ENCODE data around the gene ZNF592. TPM values are rescaled to one million over a fixed set of nuclear protein-coding genes. Genes with fewer than 3 reads are reported as not detected.
A peak's percentile ranks its signal among the peaks of the same experiment; 100 is the strongest.

The ZNF592 gene
- total and polyA plus RNA-seq, 7 donors, result 6.0 to 20.4 (median 13.6) TPM

DNA sequence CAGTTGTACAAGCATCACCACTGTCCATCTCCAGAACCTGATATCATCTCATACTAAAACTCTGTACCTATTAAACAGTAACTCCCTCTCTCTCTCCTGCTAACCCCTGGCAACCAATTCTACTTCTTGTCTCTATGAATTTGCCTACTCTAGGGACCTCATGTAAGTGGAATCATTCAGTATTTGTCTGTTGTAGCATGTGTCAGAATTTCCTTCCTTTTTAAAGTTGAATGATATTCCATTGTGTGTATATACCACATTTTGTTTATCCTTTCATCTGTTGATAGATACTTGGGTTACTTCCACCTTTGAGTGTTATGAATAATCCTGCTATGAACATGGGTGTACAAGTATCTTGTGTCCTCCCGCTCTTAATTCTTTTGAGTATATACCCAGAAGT, 16.6 kb downstream of the ZNF592 start:
- H3K4me3 ChIP-seq, result no peak overlapping the region
- no peak for DNase-seq
- peaks cover 0 to 43% (median 32%) of the 10 kb centered on the region in 4 donors for H3K4me1 ChIP-seq
- TF ChIP-seq POLR2A (IDR thresholded peaks at IDR 0.05) (no peak), POLR2AphosphoS5 (IDR thresholded peaks at IDR 0.05) (no peak), EP300 (IDR thresholded peaks at IDR 0.05) (no peak)
- TF ChIP-seq, protein P1, sequence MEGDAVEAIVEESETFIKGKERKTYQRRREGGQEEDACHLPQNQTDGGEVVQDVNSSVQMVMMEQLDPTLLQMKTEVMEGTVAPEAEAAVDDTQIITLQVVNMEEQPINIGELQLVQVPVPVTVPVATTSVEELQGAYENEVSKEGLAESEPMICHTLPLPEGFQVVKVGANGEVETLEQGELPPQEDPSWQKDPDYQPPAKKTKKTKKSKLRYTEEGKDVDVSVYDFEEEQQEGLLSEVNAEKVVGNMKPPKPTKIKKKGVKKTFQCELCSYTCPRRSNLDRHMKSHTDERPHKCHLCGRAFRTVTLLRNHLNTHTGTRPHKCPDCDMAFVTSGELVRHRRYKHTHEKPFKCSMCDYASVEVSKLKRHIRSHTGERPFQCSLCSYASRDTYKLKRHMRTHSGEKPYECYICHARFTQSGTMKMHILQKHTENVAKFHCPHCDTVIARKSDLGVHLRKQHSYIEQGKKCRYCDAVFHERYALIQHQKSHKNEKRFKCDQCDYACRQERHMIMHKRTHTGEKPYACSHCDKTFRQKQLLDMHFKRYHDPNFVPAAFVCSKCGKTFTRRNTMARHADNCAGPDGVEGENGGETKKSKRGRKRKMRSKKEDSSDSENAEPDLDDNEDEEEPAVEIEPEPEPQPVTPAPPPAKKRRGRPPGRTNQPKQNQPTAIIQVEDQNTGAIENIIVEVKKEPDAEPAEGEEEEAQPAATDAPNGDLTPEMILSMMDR (IDR thresholded peaks at IDR 0.05), result no peak
- H3K27ac ChIP-seq, result no peak overlapping the region
- 98 to 99% methylated on average over 1 of the region's 1 CpG for WGBS, 2 donors
- no peaks in the 10 kb centered on the region for H3K27me3 ChIP-seq
- intact Hi-C loops (cut with DNase I), result loop anchor here (5.0 kb wide), 1 partner anchor 42 kb away; no protein-coding TSS in a partner anchor
- no peaks in the 10 kb centered on the region for H3K9me3 ChIP-seq
- peaks cover 0 to 36% (median 11%) of the 10 kb centered on the region in 4 donors for H3K36me3 ChIP-seq

DNA sequence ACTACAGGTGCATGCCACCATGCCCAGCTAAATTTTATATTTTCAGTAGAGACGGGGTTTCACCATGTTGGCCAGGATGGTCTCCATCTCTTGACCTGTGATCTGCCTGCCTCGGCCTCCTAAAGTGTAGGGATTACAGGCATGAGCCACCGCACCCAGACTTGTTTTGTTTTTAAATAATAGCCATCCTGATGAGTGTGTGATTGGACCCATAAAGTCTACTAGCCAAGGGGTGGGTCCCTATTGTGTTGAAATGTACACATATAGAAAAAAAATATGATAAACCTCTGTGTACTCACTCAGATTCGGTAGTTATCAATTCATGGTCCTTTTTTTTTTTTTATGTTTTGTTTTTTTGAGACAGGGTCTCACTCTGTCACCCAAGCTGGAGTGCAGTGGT, 17.3 kb downstream of the ZNF592 start:
- Histone ChIP-seq H3K4me1 (peaks cover 0 to 36% (median 28%) of the 10 kb centered on the region in 4 donors), H3K4me3 (no peak overlapping the region), H3K36me3 (peaks cover 0 to 36% (median 11%) of the 10 kb centered on the region in 4 donors), H3K27me3 (no peaks in the 10 kb centered on the region), H3K27ac (no peak overlapping the region), H3K9me3 (no peaks in the 10 kb centered on the region)
- no peak for DNase-seq
- 35 to 81% methylated on average over 4 of the region's 4 CpGs for WGBS, 2 donors
- TF ChIP-seq, protein P1 (IDR thresholded peaks at IDR 0.05), result no peak
- TF ChIP-seq POLR2AphosphoS5 (IDR thresholded peaks at IDR 0.05), result no peak
- no peak for TF ChIP-seq EP300 (IDR thresholded peaks at IDR 0.05)
- TF ChIP-seq POLR2A (IDR thresholded peaks at IDR 0.05), result no peak
- intact Hi-C loops (cut with DNase I), result loop anchor here (5.0 kb wide), 1 partner anchor 42 kb away; no protein-coding TSS in a partner anchor

DNA sequence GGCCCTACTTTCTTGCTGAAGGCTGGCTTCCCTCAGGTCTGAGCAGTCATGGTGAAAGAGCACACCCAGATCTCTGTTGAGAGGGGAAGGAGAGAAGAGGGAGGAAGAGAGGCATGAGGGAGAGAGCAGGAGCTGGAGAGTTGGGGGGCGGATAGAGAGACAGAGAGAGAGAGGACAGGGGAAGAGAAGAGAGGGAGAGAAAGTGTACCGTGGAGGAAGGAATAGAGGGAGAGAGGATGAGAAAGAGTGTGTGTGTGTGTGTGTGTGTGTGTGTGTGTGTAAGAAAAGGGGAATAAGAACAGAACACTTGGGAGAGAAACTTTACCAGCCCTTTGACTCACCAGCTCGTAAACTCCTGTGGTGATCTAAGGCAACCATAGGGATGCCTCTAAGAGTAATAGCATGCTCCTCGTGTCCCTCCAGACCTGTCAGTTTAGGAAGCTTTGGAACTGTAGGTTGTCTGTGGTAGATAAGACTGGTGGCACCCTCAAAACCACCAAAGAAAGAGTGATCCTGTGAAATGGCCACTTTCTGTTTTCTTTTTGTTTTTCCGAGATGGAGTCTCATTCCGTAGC, 18.2 kb downstream of the ZNF592 start:
- Histone ChIP-seq H3K4me1 (peaks cover 0 to 29% (median 23%) of the 10 kb centered on the region in 4 donors), H3K4me3 (no peak overlapping the region), H3K27me3 (no peaks in the 10 kb centered on the region), H3K36me3 (peaks cover 0 to 36% (median 11%) of the 10 kb centered on the region in 4 donors), H3K27ac (no peak overlapping the region), H3K9me3 (no peaks in the 10 kb centered on the region)
- no peak for DNase-seq
- intact Hi-C loops (cut with DNase I), result loop anchor here (5.0 kb wide), 1 partner anchor 41 kb away; no protein-coding TSS in a partner anchor
- TF ChIP-seq, protein P1 (IDR thresholded peaks at IDR 0.05), result no peak
- TF ChIP-seq EP300 (IDR thresholded peaks at IDR 0.05) (no peak), POLR2A (IDR thresholded peaks at IDR 0.05) (no peak), POLR2AphosphoS5 (IDR thresholded peaks at IDR 0.05) (no peak)
- WGBS, 2 donors, result 73 to 87% methylated on average over 6 of the region's 6 CpGs

DNA sequence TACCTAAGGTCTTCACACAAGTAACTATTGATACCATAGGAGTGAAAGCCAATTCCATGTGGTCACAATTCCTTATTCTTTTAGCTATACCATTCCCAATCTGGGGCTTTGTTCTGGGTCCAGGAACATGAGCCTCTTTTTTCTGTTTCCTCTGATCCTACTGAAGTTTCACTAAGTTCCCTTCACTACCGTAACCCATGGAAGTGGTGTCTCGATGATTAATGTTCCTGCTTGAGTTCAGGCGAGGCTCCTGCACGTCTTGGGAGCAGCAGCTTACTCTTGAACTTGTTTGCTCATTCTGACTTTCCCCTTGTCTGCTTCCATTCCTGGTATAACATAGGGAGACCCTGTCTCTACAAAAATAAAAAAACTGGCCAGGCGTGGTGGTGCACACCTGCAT, 23.6 kb downstream of the ZNF592 start:
- Histone ChIP-seq H3K9me3 (no peaks in the 10 kb centered on the region), H3K27me3 (no peaks in the 10 kb centered on the region), H3K27ac (peak overlapping the region in 2 of 4 donors; percentile 11 to 28), H3K36me3 (peaks cover 0 to 28% (median 9%) of the 10 kb centered on the region in 4 donors), H3K4me3 (no peak overlapping the region), H3K4me1 (peaks cover 0 to 21% (median 16%) of the 10 kb centered on the region in 4 donors)
- intact Hi-C loops (cut with DNase I), result no loop called here
- WGBS, 2 donors, result 83 to 89% methylated on average over 5 of the region's 5 CpGs
- no peak for DNase-seq
- TF ChIP-seq POLR2AphosphoS5 (IDR thresholded peaks at IDR 0.05), result no peak
- no peak for TF ChIP-seq EP300 (IDR thresholded peaks at IDR 0.05)
- TF ChIP-seq, protein P1 (IDR thresholded peaks at IDR 0.05), result no peak
- TF ChIP-seq POLR2A (IDR thresholded peaks at IDR 0.05), result no peak

Data from sigmoid colon (tissue), 7 donors.